Keratinocyte (primary cell): ENCODE data around the gene ANKRD44. TPM values are rescaled to one million over a fixed set of nuclear protein-coding genes. Genes with fewer than 3 reads are reported as not detected.

Experiments used
- DNase-seq: peaks from one replicate; pipeline ENCODE4 v3.0.0-alpha.2; 2011; ENCODE audit warnings: low read depth, missing footprints, low spot score
- FAIRE-seq: peaks from 2 replicates; lab custom pipeline; 2011; peaks lifted over from hg19 to GRCh38; lab: Jason Lieb, UNC
- H2AFZ ChIP-seq: 2 replicates; pipeline ENCODE4 v1.6.0; 2012; ENCODE audit warnings: low read length, control low read depth, inconsistent platforms; ENCODE audit not compliant: control insufficient read depth
- H3K27ac ChIP-seq: 2 replicates; pipeline ENCODE4 v1.5.1; 2011; ENCODE audit warnings: low read length; ENCODE audit not compliant: control insufficient read depth, insufficient read depth
- H3K27me3 ChIP-seq: 3 replicates; pipeline ENCODE4 v1.6.0; 2011; ENCODE audit warnings: low read length; ENCODE audit not compliant: control insufficient read depth, insufficient read depth; ENCODE audit errors: extremely low read depth
- H3K36me3 ChIP-seq, 2 experiments: 2 replicates in 1 of 2; 3 replicates in 1 of 2; pipeline ENCODE4 v1.5.1; 2011; ENCODE audit warnings: low read length in 2 of 2, mild to moderate bottlenecking in 1 of 2; ENCODE audit not compliant: control insufficient read depth in 2 of 2, insufficient read depth in 2 of 2; ENCODE audit errors: extremely low read depth in 1 of 2
- H3K4me1 ChIP-seq: 3 replicates; pipeline ENCODE4 v1.5.1; 2011; ENCODE audit warnings: low read length; ENCODE audit not compliant: control insufficient read depth, insufficient read depth; ENCODE audit errors: extremely low read depth
- H3K4me2 ChIP-seq: 3 replicates; pipeline ENCODE4 v1.6.0; 2011; ENCODE audit warnings: low read depth, low read length; ENCODE audit not compliant: control insufficient read depth, insufficient read depth; ENCODE audit errors: extremely low read depth
- H3K4me3 ChIP-seq, 3 experiments: fragments of 200-600 bp in 1 of 3; sonication (generic) in 1 of 3; 2 replicates in 2 of 3; 3 replicates in 1 of 3; pipeline ENCODE4 v1.5.1; 2011 to 2016; ENCODE audit warnings: low read length in 3 of 3, mild to moderate bottlenecking in 3 of 3, control low read depth in 2 of 3, inconsistent platforms in 1 of 3, low read depth in 1 of 3, mixed read lengths in 1 of 3, mixed run types in 1 of 3, moderate library complexity in 1 of 3; ENCODE audit not compliant: control insufficient read depth in 2 of 3, insufficient read depth in 2 of 3; ENCODE audit errors: extremely low read depth in 1 of 3
- H3K79me2 ChIP-seq: 2 replicates; pipeline ENCODE4 v1.6.0; 2012; ENCODE audit warnings: low read length; ENCODE audit not compliant: control insufficient read depth, insufficient read depth
- H3K9ac ChIP-seq: 3 replicates; pipeline ENCODE4 v1.6.0; 2011; ENCODE audit warnings: low read length; ENCODE audit not compliant: control insufficient read depth, insufficient read depth; ENCODE audit errors: extremely low read depth
- H3K9me1 ChIP-seq: 3 replicates; pipeline ENCODE4 v1.6.0; 2011; ENCODE audit warnings: low read length; ENCODE audit not compliant: control insufficient read depth, insufficient read depth; ENCODE audit errors: extremely low read depth
- H3K9me3 ChIP-seq: 2 replicates; pipeline ENCODE4 v1.5.1; 2012; ENCODE audit warnings: low read depth, low read length; ENCODE audit not compliant: control insufficient read depth
- H4K20me1 ChIP-seq: 3 replicates; pipeline ENCODE4 v1.6.0; 2011; ENCODE audit warnings: low read length; ENCODE audit not compliant: control insufficient read depth, insufficient read depth; ENCODE audit errors: extremely low read depth
- CTCF ChIP-seq, 3 experiments: IDR thresholded peaks in 1 of 3; conservative IDR thresholded peaks in 1 of 3; optimal IDR thresholded peaks in 1 of 3; 2 replicates in 2 of 3; 3 replicates in 1 of 3; pipeline versions ENCODE3 to v1.5.1; 2011; ENCODE audit warnings: low read length in 3 of 3, mild to moderate bottlenecking in 3 of 3, moderate library complexity in 2 of 3, control low read depth in 1 of 3, inconsistent platforms in 1 of 3; ENCODE audit not compliant: insufficient read depth in 2 of 3; ENCODE audit errors: extremely low read depth in 1 of 3
- EZH2 ChIP-seq: IDR thresholded peaks from one replicate; pipeline ENCODE4 v1.6.1; 2012; ENCODE audit warnings: inconsistent platforms, mild to moderate bottlenecking, low read length, moderate library complexity
- dilution Hi-C: fragments of 300-500 bp; cut with MboI; formaldehyde crosslinking; loops from one replicate; pipeline ENCODE4 v1.7.0; 2020; ENCODE audit warnings: low sequenced_read_pairs; ENCODE audit not compliant: extremely low pct_ligation_motif_present
- polyA plus RNA-seq, 5 experiments: library from polyadenylated mRNA; depleted of rRNA in 3 of 5; stranded (reverse) in 3 of 5; stranded (forward) in 1 of 5; unstranded in 1 of 5; fragments of >200 nt; gene quantifications; 1 replicate in 1 of 5; 2 replicates in 3 of 5; 3 replicates in 1 of 5; pipeline versions ENCODE4 v1.2.1 to v1.2.3, GENCODE V29; 2011 to 2012; ENCODE audit warnings: missing spikeins in 2 of 5, low read depth in 1 of 5, low replicate concordance in 1 of 5

The ANKRD44 gene
- polyA plus RNA-seq, 1 donor (not counting 4 experiments of a cell fraction or from before 2014, with no cell fraction given), result 0.35 TPM

- Histone ChIP-seq H4K20me1 (no peaks in the 10 kb centered on the region), H3K36me3 (no peaks in the 10 kb centered on the region), H3K9me3 (no peaks in the 10 kb centered on the region), H3K4me3 (no peak overlapping the region), H3K79me2 (no peaks in the 10 kb centered on the region), H2AFZ (no peak overlapping the region), H3K27ac (no peak overlapping the region), H3K4me1 (no peaks in the 10 kb centered on the region), H3K27me3 (no peaks in the 10 kb centered on the region), H3K9ac (no peak overlapping the region), H3K4me2 (no peak overlapping the region), H3K9me1 (no peaks in the 10 kb centered on the region)
- dilution Hi-C loops, result no loop called here
- DNase-seq (no peak), FAIRE-seq (no peak)
- TF ChIP-seq EZH2, result no peak
- no peak for TF ChIP-seq CTCF (optimal IDR thresholded peaks at IDR 0.05 in 1 of 3, IDR thresholded peaks at IDR 0.05 in 1 of 3, conservative IDR thresholded peaks at IDR 0.05 in 1 of 3; ENCODE audit: extremely low read depth in 1 of 3, insufficient read depth in 2 of 3, low read length in 3 of 3)
Measured at GRCh38 chr2:197322724-197323720, 12.4 kb upstream of the ANKRD44 start.

GRCh38 chr2:197322143-197322542 is 11.6 kb upstream of the ANKRD44 start:
- Histone ChIP-seq H4K20me1 (no peaks in the 10 kb centered on the region), H2AFZ (no peak overlapping the region), H3K9me1 (no peaks in the 10 kb centered on the region), H3K79me2 (no peaks in the 10 kb centered on the region), H3K27ac (no peak overlapping the region), H3K36me3 (no peaks in the 10 kb centered on the region), H3K4me2 (no peak overlapping the region), H3K27me3 (no peaks in the 10 kb centered on the region), H3K9ac (no peak overlapping the region), H3K4me3 (no peak overlapping the region), H3K9me3 (no peaks in the 10 kb centered on the region), H3K4me1 (no peaks in the 10 kb centered on the region)
- TF ChIP-seq CTCF (optimal IDR thresholded peaks at IDR 0.05 in 1 of 3, IDR thresholded peaks at IDR 0.05 in 1 of 3, conservative IDR thresholded peaks at IDR 0.05 in 1 of 3; ENCODE audit: extremely low read depth in 1 of 3, insufficient read depth in 2 of 3, low read length in 3 of 3), result no peak
- TF ChIP-seq EZH2, result no peak
- DNase-seq (no peak), FAIRE-seq (no peak)
- dilution Hi-C loops, result no loop called here
